SK-N-SH (cell line): ENCODE data around the gene CORO6. TPM values are rescaled to one million over a fixed set of nuclear protein-coding genes. Genes with fewer than 3 reads are reported as not detected.

ENCODE experiments used
- CTCF ChIA-PET: fragments of 300-600, 350-600 bp; formaldehyde crosslinking; extraction: SDS; loops from one replicate; lab custom pipeline; 2021; lab: Yijun Ruan, JAX
- POLR2A ChIA-PET: fragments of 350-600 bp; sonication (Branson Sonifier 250); formaldehyde crosslinking; extraction: SDS; loops from one replicate; lab custom pipeline; 2020; ENCODE audit warnings: antibody characterized with exemption, inconsistent platforms; lab: Yijun Ruan, JAX
- DNase-seq: peaks from one replicate; pipeline ENCODE4 v3.0.0; 2012
- H2AFZ ChIP-seq: fragments of 200-600 bp; sonication (generic); 2 replicates; pipeline ENCODE4 v1.8.1; 2016; ENCODE audit warnings: antibody characterized with exemption, mild to moderate bottlenecking, low read depth
- H3F3A ChIP-seq: fragments of 200-600 bp; sonication (generic); replicated peaks from 2 replicates; pipeline ENCODE3; 2016; ENCODE audit warnings: antibody characterized with exemption, mild to moderate bottlenecking; ENCODE audit not compliant: insufficient read depth
- H3K27ac ChIP-seq, 2 experiments: fragments of 200-500 bp in 1 of 2; fragments of 200-600 bp in 1 of 2; sonication (Bioruptor generic) in 1 of 2; sonication (generic), shearing (Covaris generic) in 1 of 2; 2 replicates each; pipeline versions ENCODE4 v1.5.1 to v1.6.1; 2014 to 2016; ENCODE audit warnings: low read depth in 2 of 2, inconsistent platforms in 1 of 2, low read length in 1 of 2, mild to moderate bottlenecking in 1 of 2, mixed read lengths in 1 of 2
- H3K27me3 ChIP-seq: fragments of 200-600 bp; sonication (generic), shearing (Covaris generic); 2 replicates; pipeline ENCODE4 v1.6.1; 2016; ENCODE audit warnings: mixed run types; ENCODE audit not compliant: insufficient read depth
- H3K36me3 ChIP-seq, 2 experiments: fragments of 200-500 bp in 1 of 2; fragments of 200-600 bp in 1 of 2; sonication (Bioruptor generic) in 1 of 2; sonication (generic) in 1 of 2; replicated peaks in 1 of 2; 2 replicates each; pipeline versions ENCODE3 to v1.5.1; 2014 to 2016; ENCODE audit warnings: low read length in 1 of 2, mild to moderate bottlenecking in 1 of 2; ENCODE audit not compliant: insufficient read depth in 2 of 2, control insufficient read depth in 1 of 2
- H3K4me1 ChIP-seq, 2 experiments: fragments of 200-500 bp in 1 of 2; fragments of 200-600 bp in 1 of 2; sonication (Bioruptor generic) in 1 of 2; sonication (generic), shearing (Covaris generic) in 1 of 2; 2 replicates each; pipeline versions ENCODE4 v1.5.1 to v1.6.1; 2014 to 2016; ENCODE audit warnings: low read depth in 1 of 2, low read length in 1 of 2, mixed run types in 1 of 2; ENCODE audit not compliant: insufficient read depth in 2 of 2, control insufficient read depth in 1 of 2
- H3K4me2 ChIP-seq: fragments of 200-600 bp; sonication (generic), shearing (Covaris generic); 2 replicates; pipeline ENCODE4 v1.6.1; 2017; ENCODE audit warnings: mixed run types
- H3K4me3 ChIP-seq, 2 experiments: fragments of 200-500 bp in 1 of 2; fragments of 200-600 bp in 1 of 2; sonication (Bioruptor generic) in 1 of 2; sonication (generic), shearing (Covaris generic) in 1 of 2; 2 replicates each; pipeline versions ENCODE4 v1.5.1 to v1.8.1; 2014 to 2016; ENCODE audit warnings: low read depth in 2 of 2, inconsistent platforms in 1 of 2, low read length in 1 of 2, mild to moderate bottlenecking in 1 of 2, mixed read lengths in 1 of 2, moderate library complexity in 1 of 2
- H3K79me2 ChIP-seq: fragments of 200-600 bp; sonication (generic); 2 replicates; pipeline ENCODE4 v1.8.1; 2017; ENCODE audit warnings: mild to moderate bottlenecking; ENCODE audit not compliant: insufficient read depth
- H3K9ac ChIP-seq: fragments of 200-600 bp; sonication (generic); 2 replicates; pipeline ENCODE4 v1.6.1; 2017; ENCODE audit warnings: mixed run types
- H3K9me2 ChIP-seq: fragments of 200-600 bp; sonication (generic); 2 replicates; pipeline ENCODE4 v1.6.1; 2017; ENCODE audit warnings: mixed run types
- H3K9me3 ChIP-seq: fragments of 200-600 bp; sonication (generic); 2 replicates; pipeline ENCODE4 v1.6.1; 2017; ENCODE audit warnings: mixed run types, mild to moderate bottlenecking, moderate library complexity
- H4K20me1 ChIP-seq: fragments of 200-600 bp; sonication (generic); 2 replicates; pipeline ENCODE4 v1.6.1; 2017; ENCODE audit warnings: mild to moderate bottlenecking, mixed run types; ENCODE audit not compliant: insufficient read depth
- CHD2 ChIP-seq: fragments of 150-350 bp; IDR thresholded peaks from 2 replicates; pipeline ENCODE4 v1.6.1; 2018; ENCODE audit warnings: low read length; ENCODE audit not compliant: partially characterized antibody
- CTCF ChIP-seq: fragments of 200-600 bp; sonication (generic); IDR thresholded peaks from 2 replicates; pipeline ENCODE4 v1.6.1; 2017; ENCODE audit warnings: antibody characterized with exemption, mild to moderate bottlenecking, moderate library complexity
- ELF1 ChIP-seq: IDR thresholded peaks from 2 replicates; pipeline ENCODE4 v1.4.0; 2012
- EP300 ChIP-seq, 2 experiments: IDR thresholded peaks; 2 replicates each; pipeline versions ENCODE4 v1.4.0 to v1.6.1; 2012; ENCODE audit warnings: borderline replicate concordance in 1 of 2, low read depth in 1 of 2, low read length in 1 of 2
- EZH2phosphoT487 ChIP-seq: fragments of 200-600 bp; sonication (generic); IDR thresholded peaks from 2 replicates; pipeline ENCODE4 v1.6.1; 2017; ENCODE audit warnings: low read depth, mixed run types, mild to moderate bottlenecking, antibody characterized with exemption, moderate library complexity, borderline replicate concordance
- FOSL2 ChIP-seq: IDR thresholded peaks from 2 replicates; pipeline ENCODE4 v1.4.0; 2012; ENCODE audit warnings: low read depth, mild to moderate bottlenecking, moderate library complexity, borderline replicate concordance
- FOXM1 ChIP-seq: IDR thresholded peaks from 2 replicates; pipeline ENCODE4 v1.4.0; 2012; ENCODE audit warnings: low read depth, mild to moderate bottlenecking
- GATA2 ChIP-seq: sonication (generic); formaldehyde crosslinking; IDR thresholded peaks from 2 replicates; pipeline ENCODE4 v1.5.0; 2020; ENCODE audit warnings: mild to moderate bottlenecking, missing genetic modification reagents
- JUND ChIP-seq: IDR thresholded peaks from 2 replicates; pipeline ENCODE4 v1.4.0; 2012
- MAX ChIP-seq: IDR thresholded peaks from 2 replicates; pipeline ENCODE4 v1.4.0; 2012; ENCODE audit warnings: low read depth
- MEF2A ChIP-seq: IDR thresholded peaks from 2 replicates; pipeline ENCODE4 v1.4.0; 2012; ENCODE audit warnings: low read depth, borderline replicate concordance
- MXI1 ChIP-seq: IDR thresholded peaks from 2 replicates; pipeline ENCODE4 v1.6.1; 2012; ENCODE audit warnings: mild to moderate bottlenecking, low read depth, low read length, improper control_type of control experiment
- NFIC ChIP-seq: IDR thresholded peaks from 2 replicates; pipeline ENCODE4 v1.4.0; 2012; ENCODE audit warnings: borderline replicate concordance
- PBX3 ChIP-seq: IDR thresholded peaks from 2 replicates; pipeline ENCODE4; 2012
- RFX5 ChIP-seq: IDR thresholded peaks from 2 replicates; pipeline ENCODE4 v1.6.1; 2012; ENCODE audit warnings: mild to moderate bottlenecking, improper control_type of control experiment, low read length
- RXRA ChIP-seq: IDR thresholded peaks from 2 replicates; pipeline ENCODE4 v1.4.0; 2012; ENCODE audit warnings: low read depth, mild to moderate bottlenecking, borderline replicate concordance
- SIN3A ChIP-seq: IDR thresholded peaks from 2 replicates; pipeline ENCODE4 v1.6.1; 2012; ENCODE audit warnings: low read depth, mild to moderate bottlenecking, low read length, moderate library complexity, borderline replicate concordance
- TCF12 ChIP-seq: IDR thresholded peaks from 2 replicates; pipeline ENCODE4 v1.4.0; 2012
- TEAD4 ChIP-seq: IDR thresholded peaks from 2 replicates; pipeline ENCODE4 v1.4.0; 2012; ENCODE audit warnings: mild to moderate bottlenecking, borderline replicate concordance; ENCODE audit not compliant: insufficient read depth
- USF1 ChIP-seq: IDR thresholded peaks from 2 replicates; pipeline ENCODE4 v1.4.0; 2012; ENCODE audit warnings: low read depth, borderline replicate concordance
- USF2 ChIP-seq: fragments of 150-350 bp; IDR thresholded peaks from 2 replicates; pipeline ENCODE4 v1.6.1; 2017; ENCODE audit warnings: antibody characterized with exemption, low read length, low read depth, borderline replicate concordance
- ZBTB33 ChIP-seq: IDR thresholded peaks from 2 replicates; pipeline ENCODE4 v1.4.0; 2012; ENCODE audit warnings: low read depth, borderline replicate concordance
- WGBS: methylation state at CpG from one replicate; pipeline ENCODE4 v1.1.6; 2017; ENCODE audit warnings: low lambda C conversion rate; 5-methylcytosine and 5-hydroxymethylcytosine counted together
- polyA plus RNA-seq, 3 experiments: library from polyadenylated mRNA; depleted of rRNA; stranded (reverse); fragments of >200 nt; gene quantifications; 2 replicates each; pipeline ENCODE4 v1.2.3, GENCODE V29; 2012

Gene CORO6
- polyA plus RNA-seq, 1 of the 3 experiments (the other 2 are of a cell fraction) = 18.4 TPM

- Histone ChIP-seq H3K36me3 (peaks cover 16 to 18% of the 10 kb centered on the region in 2 experiments), H2AFZ (no peak overlapping the region; the same call in 1 of the 2 replicates), H4K20me1 (no peaks in the 10 kb centered on the region), H3K9me2 (no peaks in the 10 kb centered on the region), H3K27me3 (no peaks in the 10 kb centered on the region), H3K4me3 (no peak overlapping the region), H3K9ac (no peak overlapping the region), H3K9me3 (no peaks in the 10 kb centered on the region), H3K4me1 (peaks cover 44 to 50% of the 10 kb centered on the region in 2 experiments; a peak in 3 of 4 replicates), H3F3A (peaks cover 13% of the 10 kb centered on the region), H3K27ac (peak overlapping the region; percentile 75 to 94), H3K4me2 (peak overlapping the region; percentile 39; the same call in 1 of the 2 replicates), H3K79me2 (no peaks in the 10 kb centered on the region)
- WGBS = 16% methylated on average over 5 of the region's 5 CpGs
- TF ChIP-seq CHD2 = peak; percentile 28
- peak; percentile 45 for TF ChIP-seq PBX3
- peak; percentile 32 to 84; a peak in 3 of 4 replicates for TF ChIP-seq EP300 (IDR thresholded peaks at IDR 0.05; ENCODE audit: borderline replicate concordance in 1 of 2, low read depth in 1 of 2, low read length in 1 of 2)
- no peak for TF ChIP-seq ZBTB33
- no peak for TF ChIP-seq FOXM1
- peak; percentile 35; the same call in 1 of the 2 replicates for TF ChIP-seq NFIC
- peak; percentile 62; the same call in 1 of the 2 replicates for TF ChIP-seq USF2
- no peak for TF ChIP-seq SIN3A
- 0 out of 2 replicates have a peak, but pooled peaks have one; percentile 2 for TF ChIP-seq FOSL2
- no peak for TF ChIP-seq EZH2phosphoT487
- no peak for TF ChIP-seq ELF1
- no peak for TF ChIP-seq MEF2A
- no peak for TF ChIP-seq CTCF
- TF ChIP-seq TCF12 = peak; percentile 78
- no peak; the same call in 1 of the 2 replicates for TF ChIP-seq JUND
- TF ChIP-seq RXRA = no peak; the same call in 1 of the 2 replicates
- peak; percentile 90 for TF ChIP-seq USF1
- TF ChIP-seq RFX5 = 0 out of 2 replicates have a peak, but pooled peaks have one; percentile 7
- no peak for TF ChIP-seq MAX
- TF ChIP-seq GATA2 (CRISPR knock-in tag) = peak; percentile 85
- peak; percentile 69; the same call in 1 of the 2 replicates for TF ChIP-seq MXI1
- 0 out of 2 replicates have a peak, but pooled peaks have one; percentile 8 for TF ChIP-seq TEAD4
- ChIA-PET POLR2A (no interaction called here), CTCF (interaction anchor here (0.6 to 3.9 kb wide), 6 partner anchors 32 to 437 kb away, joined by 3 to 16 read pairs (median 3); no protein-coding TSS in a partner anchor)
- DNase-seq = peak; percentile 55
These were observed 22.9 kb upstream of the CORO6 start for GRCh38 chr17:29645515-29646051.
